Vagina (tissue), 2 donors: ENCODE data around the gene CTSD. TPM values are rescaled to one million over a fixed set of nuclear protein-coding genes. Genes with fewer than 3 reads are reported as not detected.

Source experiments
- DNase-seq, 2 donors: peaks; one replicate each; pipeline ENCODE4 v3.0.0-alpha.2; 2017; ENCODE audit errors: extremely low spot score in 2 of 2
- H3K27ac ChIP-seq: fragments of 200-600 bp; sonication (generic); one replicate; pipeline ENCODE4 v1.5.1; 2019
- H3K27me3 ChIP-seq: fragments of 200-600 bp; sonication (generic); one replicate; pipeline ENCODE4 v1.5.1; 2019
- H3K36me3 ChIP-seq, 2 donors: fragments of 200-600 bp; sonication (generic); one replicate each; pipeline ENCODE4 v1.5.1; 2017 to 2019
- H3K4me1 ChIP-seq: fragments of 200-600 bp; sonication (generic); one replicate; pipeline ENCODE4 v1.5.1; 2019
- H3K4me3 ChIP-seq, 2 donors: fragments of 200-600 bp; sonication (generic); 1 replicate in 1 of 2; 2 replicates in 1 of 2; pipeline ENCODE4 v1.5.1; 2016 to 2019
- H3K9me3 ChIP-seq: fragments of 200-600 bp; sonication (generic); one replicate; pipeline ENCODE4 v1.5.1; 2019
- POLR2A ChIP-seq, 2 donors: fragments of 450-650 bp; IDR thresholded peaks; one replicate each; pipeline ENCODE4 v1.6.1; 2017; ENCODE audit warnings: antibody characterized with exemption in 2 of 2, mild to moderate bottlenecking in 2 of 2, moderate library complexity in 2 of 2
- POLR2AphosphoS5 ChIP-seq, 2 donors: sonication (generic); formaldehyde crosslinking; IDR thresholded peaks; one replicate each; pipeline ENCODE4 v1.9.0; 2017; ENCODE audit warnings: antibody characterized with exemption in 2 of 2, mild to moderate bottlenecking in 2 of 2, low read depth in 1 of 2; ENCODE audit not compliant: insufficient read depth in 1 of 2
- intact Hi-C: fragments of 100-400 bp; cut with DNase I; formaldehyde crosslinking; loops from one replicate; pipeline ENCODE4 v1.15.1; 2023
- total RNA-seq: library from RNA; depleted of rRNA; stranded (reverse); fragments of >200 nt; gene quantifications from one replicate; pipeline ENCODE4 v1.2.3, GENCODE V29; 2016
- TF ChIP-seq, protein P1 (sequence below), 3 experiments: fragments of 450-650 bp in 2 of 3; fragments of 200-600 bp in 1 of 3; sonication (generic) in 1 of 3; IDR thresholded peaks; one replicate each; pipeline ENCODE4 v1.5.1; 2017 to 2019; ENCODE audit warnings: antibody characterized with exemption in 3 of 3, mild to moderate bottlenecking in 2 of 3, moderate library complexity in 2 of 3

The CTSD gene
- total RNA-seq, 1 donor from 2014 or later, result 508 TPM

DNA sequence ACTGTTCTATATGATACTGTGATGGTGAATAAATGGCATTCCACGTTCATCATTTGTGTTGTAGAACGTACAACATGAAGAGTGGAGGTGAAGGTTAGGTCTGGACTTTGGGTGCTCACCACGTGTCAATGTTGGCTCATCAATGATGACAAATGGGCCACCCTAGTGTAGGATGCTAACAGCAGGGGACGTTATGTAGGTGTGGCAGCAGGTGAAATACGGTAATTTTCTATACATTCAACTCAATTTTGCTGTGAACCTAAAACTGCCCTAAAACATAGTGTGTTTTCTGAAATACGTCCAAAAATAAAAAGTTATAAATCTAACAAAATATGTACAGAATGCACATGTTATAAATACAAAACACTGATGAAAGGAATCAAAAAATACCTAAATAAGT is 60.6 kb downstream of the CTSD start:
- H3K9me3 ChIP-seq, result no peaks in the 10 kb centered on the region
- intact Hi-C loops, result no loop called here
- H3K27me3 ChIP-seq, result no peaks in the 10 kb centered on the region
- no peaks in the 10 kb centered on the region for H3K36me3 ChIP-seq
- H3K4me1 ChIP-seq, result peaks cover 7% of the 10 kb centered on the region
- no peak overlapping the region for H3K4me3 ChIP-seq
- DNase-seq, result no peak
- TF ChIP-seq, protein P1, sequence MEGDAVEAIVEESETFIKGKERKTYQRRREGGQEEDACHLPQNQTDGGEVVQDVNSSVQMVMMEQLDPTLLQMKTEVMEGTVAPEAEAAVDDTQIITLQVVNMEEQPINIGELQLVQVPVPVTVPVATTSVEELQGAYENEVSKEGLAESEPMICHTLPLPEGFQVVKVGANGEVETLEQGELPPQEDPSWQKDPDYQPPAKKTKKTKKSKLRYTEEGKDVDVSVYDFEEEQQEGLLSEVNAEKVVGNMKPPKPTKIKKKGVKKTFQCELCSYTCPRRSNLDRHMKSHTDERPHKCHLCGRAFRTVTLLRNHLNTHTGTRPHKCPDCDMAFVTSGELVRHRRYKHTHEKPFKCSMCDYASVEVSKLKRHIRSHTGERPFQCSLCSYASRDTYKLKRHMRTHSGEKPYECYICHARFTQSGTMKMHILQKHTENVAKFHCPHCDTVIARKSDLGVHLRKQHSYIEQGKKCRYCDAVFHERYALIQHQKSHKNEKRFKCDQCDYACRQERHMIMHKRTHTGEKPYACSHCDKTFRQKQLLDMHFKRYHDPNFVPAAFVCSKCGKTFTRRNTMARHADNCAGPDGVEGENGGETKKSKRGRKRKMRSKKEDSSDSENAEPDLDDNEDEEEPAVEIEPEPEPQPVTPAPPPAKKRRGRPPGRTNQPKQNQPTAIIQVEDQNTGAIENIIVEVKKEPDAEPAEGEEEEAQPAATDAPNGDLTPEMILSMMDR (IDR thresholded peaks at IDR 0.05), result no peak
- TF ChIP-seq POLR2AphosphoS5 (IDR thresholded peaks at IDR 0.05; ENCODE audit: insufficient read depth in 1 of 2, low read depth in 1 of 2) (no peak), POLR2A (IDR thresholded peaks at IDR 0.05) (no peak)
- H3K27ac ChIP-seq, result no peak overlapping the region

Other genes with a start within 250 kb of the CTSD start
- 2.9 TPM for gene DUSP8, start 191.7 kb downstream of the CTSD start, total RNA-seq
- gene KRTAP5-1, start 178.6 kb downstream of the CTSD start, total RNA-seq, result not detected
- gene KRTAP5-2, start 165.6 kb downstream of the CTSD start, total RNA-seq, result not detected
- gene KRTAP5-3, start 155.5 kb downstream of the CTSD start, total RNA-seq, result not detected
- not detected for gene KRTAP5-4, start 141.8 kb downstream of the CTSD start, total RNA-seq
- gene KRTAP5-5, start 134.2 kb downstream of the CTSD start, total RNA-seq, result not detected
- not detected for gene KRTAP5-6, start 66.7 kb downstream of the CTSD start, total RNA-seq
- 4.9 TPM for gene IFITM10, start 13.3 kb downstream of the CTSD start, total RNA-seq
- 1.2 TPM for gene SYT8, start 71.1 kb upstream of the CTSD start, total RNA-seq
- not detected for gene TNNI2, start 75.1 kb upstream of the CTSD start, total RNA-seq
- 32.7 TPM for gene LSP1, start 89.2 kb upstream of the CTSD start, total RNA-seq
- not detected for gene PRR33, start 128.0 kb upstream of the CTSD start, total RNA-seq
- 20.4 TPM for gene TNNT3, start 155.8 kb upstream of the CTSD start, total RNA-seq
- 148 TPM for gene MRPL23, start 183.4 kb upstream of the CTSD start, total RNA-seq
- 252 TPM for gene H19, start 233.9 kb upstream of the CTSD start, total RNA-seq